Heart left ventricle (tissue), 16 donors: ENCODE measurements around the gene SLC35G6. TPM values are rescaled to one million over a fixed set of nuclear protein-coding genes. Genes with fewer than 3 reads are reported as not detected.
A peak's percentile ranks its signal among the peaks of the same experiment; 100 is the strongest.

Experiments
- ATAC-seq, 4 donors: fragments of 200-7000 bp; cut with Tn5 transposase; one replicate each; pipeline ENCODE4 v1.9.1; 2020 to 2022; ENCODE audit warnings: moderate library complexity in 4 of 4, mild to moderate bottlenecking in 3 of 4, moderate number of reproducible peaks in 1 of 4
- DNase-seq, 5 donors: peaks; one replicate each; pipeline ENCODE4 v3.0.0-alpha.2; 2020
- H3K27ac ChIP-seq, 12 donors: fragments of 200-600 bp; sonication (generic) in 4 of 12; one replicate each; pipeline versions ENCODE4 v1.5.0 to v1.8.0; 2016 to 2022; ENCODE audit warnings: mild to moderate bottlenecking in 2 of 12
- H3K27me3 ChIP-seq, 9 donors: fragments of 200-600 bp; sonication (generic) in 2 of 9; one replicate each; pipeline versions ENCODE4 v1.5.1 to v1.8.0; 2016 to 2022; ENCODE audit warnings: mild to moderate bottlenecking in 3 of 9
- H3K36me3 ChIP-seq, 9 donors: fragments of 200-600 bp; sonication (generic) in 2 of 9; one replicate each; pipeline versions ENCODE4 v1.5.0 to v1.8.0; 2018 to 2022; ENCODE audit warnings: mild to moderate bottlenecking in 2 of 9
- H3K4me1 ChIP-seq, 12 donors: fragments of 200-600 bp; sonication (generic) in 4 of 12; one replicate each; pipeline versions ENCODE4 v1.5.0 to v1.8.0; 2016 to 2022; ENCODE audit warnings: mild to moderate bottlenecking in 3 of 12
- H3K4me3 ChIP-seq, 12 donors: fragments of 200-600 bp; sonication (generic) in 4 of 12; one replicate each; pipeline versions ENCODE4 v1.5.0 to v1.8.0; 2017 to 2022; ENCODE audit warnings: mild to moderate bottlenecking in 9 of 12, moderate library complexity in 4 of 12
- H3K9me3 ChIP-seq, 12 donors: fragments of 200-600 bp; sonication (generic) in 4 of 12; one replicate each; pipeline versions ENCODE4 v1.5.0 to v1.8.0; 2016 to 2022; ENCODE audit warnings: mild to moderate bottlenecking in 1 of 12
- POLR2A ChIP-seq, 2 donors: fragments of 450-650 bp; IDR thresholded peaks; one replicate each; pipeline ENCODE4 v1.6.1; 2017; ENCODE audit warnings: antibody characterized with exemption in 2 of 2, mild to moderate bottlenecking in 2 of 2, moderate library complexity in 2 of 2
- WGBS, 4 donors: extraction: QIAGEN DNeasy Blood & Tissue Kit in 2 of 4; methylation state at CpG; one replicate each; pipeline versions ENCODE4 v1.1.5 to v1.1.7; 2013 to 2018; 5-methylcytosine and 5-hydroxymethylcytosine counted together
- intact Hi-C, 10 donors: fragments of 100-400 bp; cut with DNase I; formaldehyde crosslinking; loops; one replicate each; pipeline versions ENCODE4 v1.11.1 to v1.14.2; 2022
- polyA plus RNA-seq, 2 donors: library from polyadenylated mRNA; stranded (reverse); fragments of 200-250 nt; gene quantifications; one replicate each; pipeline ENCODE4 v1.2.3, GENCODE V29; 2013
- total RNA-seq, 9 donors: library from RNA; depleted of rRNA in 2 of 9; stranded (reverse); fragments of >200 nt in 2 of 9; fragmentation: NEBNext Ultra II Directional in 3 of 9; extraction: Animal tissue kit (Norgen Biotek cat#: 25700) in 3 of 9; gene quantifications; one replicate each; pipeline versions ENCODE4 v1.1.0 to v1.2.4, GENCODE V29; 2016 to 2023
- TF ChIP-seq, protein P1 (sequence below), 12 donors: fragments of 200-600 bp; sonication (generic) in 4 of 12; IDR thresholded peaks; one replicate each; pipeline versions ENCODE4 v1.5.0 to v1.8.0; 2018 to 2022; ENCODE audit warnings: antibody characterized with exemption in 12 of 12, mild to moderate bottlenecking in 5 of 12
- donor health status: ischemic (EF 13 %, LVEDD 7.1; RV severe dilation, severe dysfunction).
- donor health status: healthy with polysubstance abuse.
- donor health status: DM: no; HTN: yes; CAD: no.
- donor health status: DM: no; HTN: no; CAD: no.
- donor health status: ischemic (EF 25% LVEDD 6.9; RV normal size, moderate dysfunction).
- donor health status: ischemic (EF 25% LVEDD 5.7; RV mildly dilated, moderate dysfunction).
- donor health status: healthy.
- donor health status: DM: yes; HTN: yes; CAD: no.
- donor health status: ischemic (EF 35%, LVEDD 5.7; RV mildly dilated, moderate dysfunction).
- donor health status: nonischemic (EF 11% LVEDD 7.7; RV severe dilation, severe dysfunction).
- donor health status: DM: yes; HTN: yes; CAD: no.
- donor health status: PGD.
- donor health status: ischemic (EF 29% LVEDD 5.4; RV normal size, mild dysfunction).
- donor health status: nonischemic (EF 23%, LVEDD 6.1; RV moderate dilation, normal function).

SLC35G6 gene
- total and polyA plus RNA-seq, 11 donors, result 0.08 TPM; not detected in 10

DNA sequence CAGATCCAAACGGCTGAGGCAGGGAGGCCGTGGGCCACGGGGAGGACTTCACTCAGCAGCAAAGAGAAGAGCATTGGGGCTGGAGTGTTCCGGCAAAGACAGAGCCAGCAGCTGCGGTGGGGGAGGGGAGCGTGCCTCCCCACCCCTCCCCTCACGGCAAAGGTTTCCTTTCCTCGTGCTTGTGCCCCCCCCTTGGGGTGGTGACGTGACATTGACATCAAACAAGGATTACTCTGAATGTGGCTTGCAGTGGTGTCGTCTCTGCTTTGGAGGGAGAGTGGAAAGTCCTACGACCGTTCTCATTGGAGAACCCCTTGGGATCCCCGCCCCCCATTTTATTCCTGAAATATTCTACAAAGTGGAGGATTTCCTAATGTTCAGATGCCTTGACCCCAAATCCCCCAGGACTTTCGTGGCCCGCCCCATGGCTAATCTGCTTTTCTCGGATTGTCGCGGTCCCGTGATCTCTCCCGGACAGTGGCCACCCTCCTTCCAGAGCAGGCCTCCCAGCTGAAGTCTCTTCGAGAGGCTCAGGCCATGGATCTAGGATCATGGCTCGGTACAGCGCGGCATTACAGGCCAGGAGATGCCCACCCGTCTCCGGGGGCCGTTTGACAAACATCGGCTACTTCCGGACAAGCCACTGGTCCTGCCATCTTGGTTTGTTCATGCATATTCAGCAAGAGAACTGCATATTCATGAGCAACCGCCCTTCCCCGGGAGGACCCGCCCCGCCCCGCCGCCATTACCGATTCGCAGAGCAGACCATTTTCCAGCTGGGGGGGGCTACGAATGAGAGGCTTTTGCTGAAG is 2.2 kb downstream of the SLC35G6 start:
- peaks cover 8 to 71% (median 47%) of the 10 kb centered on the region in 12 donors for H3K4me1 ChIP-seq
- ATAC-seq (peak; percentile 72 to 82 (median 76)), DNase-seq (peak; percentile 94 to 97 (median 96))
- H3K27me3 ChIP-seq, result no peaks in the 10 kb centered on the region
- intact Hi-C loops, result loop anchor here in 7 of 10 donors (1.0 to 10.0 kb wide), 14 partner anchors 46 to 249 kb away; partner anchors contain the start of genes KCTD11 (in 4 of the 7), FGF11 (in 3 of the 7), TMEM102 (in 3 of the 7) and TMEM256 (in 3 of the 7)
- no peaks in the 10 kb centered on the region for H3K9me3 ChIP-seq
- peak overlapping the region; percentile 94 to 100 (median 100) for H3K27ac ChIP-seq
- 0 to 2% (median 1%) methylated on average over 27 to 38 of the region's 38 CpGs for WGBS, 4 donors
- H3K36me3 ChIP-seq, result no peaks in the 10 kb centered on the region
- H3K4me3 ChIP-seq, result peak overlapping the region; percentile 9 to 85 (median 72)
- TF ChIP-seq POLR2A (IDR thresholded peaks at IDR 0.05), result peak; percentile 33 to 48
- TF ChIP-seq, protein P1, sequence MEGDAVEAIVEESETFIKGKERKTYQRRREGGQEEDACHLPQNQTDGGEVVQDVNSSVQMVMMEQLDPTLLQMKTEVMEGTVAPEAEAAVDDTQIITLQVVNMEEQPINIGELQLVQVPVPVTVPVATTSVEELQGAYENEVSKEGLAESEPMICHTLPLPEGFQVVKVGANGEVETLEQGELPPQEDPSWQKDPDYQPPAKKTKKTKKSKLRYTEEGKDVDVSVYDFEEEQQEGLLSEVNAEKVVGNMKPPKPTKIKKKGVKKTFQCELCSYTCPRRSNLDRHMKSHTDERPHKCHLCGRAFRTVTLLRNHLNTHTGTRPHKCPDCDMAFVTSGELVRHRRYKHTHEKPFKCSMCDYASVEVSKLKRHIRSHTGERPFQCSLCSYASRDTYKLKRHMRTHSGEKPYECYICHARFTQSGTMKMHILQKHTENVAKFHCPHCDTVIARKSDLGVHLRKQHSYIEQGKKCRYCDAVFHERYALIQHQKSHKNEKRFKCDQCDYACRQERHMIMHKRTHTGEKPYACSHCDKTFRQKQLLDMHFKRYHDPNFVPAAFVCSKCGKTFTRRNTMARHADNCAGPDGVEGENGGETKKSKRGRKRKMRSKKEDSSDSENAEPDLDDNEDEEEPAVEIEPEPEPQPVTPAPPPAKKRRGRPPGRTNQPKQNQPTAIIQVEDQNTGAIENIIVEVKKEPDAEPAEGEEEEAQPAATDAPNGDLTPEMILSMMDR (IDR thresholded peaks at IDR 0.05), result no peak

DNA sequence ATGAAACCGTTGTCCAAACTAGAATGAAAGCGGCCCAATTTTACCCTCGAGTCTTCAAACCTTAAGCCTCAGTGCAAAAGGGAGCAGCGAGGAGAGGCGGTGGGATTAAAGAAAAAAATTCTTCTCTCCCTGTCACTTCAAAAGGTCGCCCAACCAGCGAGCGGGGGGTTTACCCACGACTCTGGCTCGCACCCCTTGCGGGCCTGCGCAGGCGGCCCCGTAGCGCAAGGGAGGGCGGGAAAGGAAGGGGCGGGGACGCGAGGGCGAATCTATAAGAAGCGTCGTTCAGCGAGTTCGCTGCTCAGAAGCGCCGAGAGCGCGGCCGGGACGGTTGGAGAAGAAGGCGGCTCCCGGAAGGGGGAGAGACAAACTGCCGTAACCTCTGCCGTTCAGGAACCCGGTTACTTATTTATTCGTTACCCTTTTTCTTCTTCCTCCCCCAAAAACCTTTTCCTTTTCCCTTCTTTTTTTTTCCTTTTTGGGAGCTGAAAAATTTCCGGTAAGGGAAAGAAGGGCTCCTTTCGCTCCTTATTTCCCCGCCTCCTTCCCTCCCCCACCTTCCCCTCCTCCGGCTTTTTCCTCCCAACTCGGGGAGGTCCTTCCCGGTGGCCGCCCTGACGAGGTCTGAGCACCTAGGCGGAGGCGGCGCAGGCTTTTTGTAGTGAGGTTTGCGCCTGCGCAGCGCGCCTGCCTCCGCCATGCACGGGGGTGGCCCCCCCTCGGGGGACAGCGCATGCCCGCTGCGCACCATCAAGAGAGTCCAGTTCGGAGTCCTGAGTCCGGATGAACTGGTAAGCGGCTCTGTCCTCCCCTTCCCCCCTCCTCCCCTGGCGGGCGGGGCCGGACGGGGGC is 3.0 kb downstream of the SLC35G6 start, which contains the start of gene POLR2A:
Gene POLR2A, plus strand, starts transcription at position 300 of the 852 bp plus-strand sequence.
- 0 to 1% (median 0%) methylated on average over 56 to 64 of the region's 64 CpGs for WGBS, 4 donors
- H3K27me3 ChIP-seq, result no peaks in the 10 kb centered on the region
- ATAC-seq (peak; percentile 84 to 90 (median 87)), DNase-seq (peak; percentile 98 to 99 (median 99))
- H3K36me3 ChIP-seq, result peaks cover 0 to 5% (median 0%) of the 10 kb centered on the region in 9 donors
- H3K27ac ChIP-seq, result peak within 1 kb of the TSS; percentile 94 to 100 (median 100)
- H3K4me1 ChIP-seq, result peaks cover 8 to 76% (median 55%) of the 10 kb centered on the region in 12 donors
- intact Hi-C loops, result loop anchor here in 7 of 10 donors (1.0 to 10.0 kb wide), 14 partner anchors 47 to 249 kb away; partner anchors contain the start of genes KCTD11 (in 4 of the 7), FGF11 (in 3 of the 7), TMEM102 (in 3 of the 7) and TMEM256 (in 3 of the 7)
- H3K9me3 ChIP-seq, result no peaks in the 10 kb centered on the region
- peak; percentile 99 to 100 for TF ChIP-seq POLR2A (IDR thresholded peaks at IDR 0.05)
- TF ChIP-seq, protein P1 (IDR thresholded peaks at IDR 0.05), result peak in 1 of 12 donors; percentile 4
- H3K4me3 ChIP-seq, result peak within 1 kb of the TSS; percentile 35 to 85 (median 72)

DNA sequence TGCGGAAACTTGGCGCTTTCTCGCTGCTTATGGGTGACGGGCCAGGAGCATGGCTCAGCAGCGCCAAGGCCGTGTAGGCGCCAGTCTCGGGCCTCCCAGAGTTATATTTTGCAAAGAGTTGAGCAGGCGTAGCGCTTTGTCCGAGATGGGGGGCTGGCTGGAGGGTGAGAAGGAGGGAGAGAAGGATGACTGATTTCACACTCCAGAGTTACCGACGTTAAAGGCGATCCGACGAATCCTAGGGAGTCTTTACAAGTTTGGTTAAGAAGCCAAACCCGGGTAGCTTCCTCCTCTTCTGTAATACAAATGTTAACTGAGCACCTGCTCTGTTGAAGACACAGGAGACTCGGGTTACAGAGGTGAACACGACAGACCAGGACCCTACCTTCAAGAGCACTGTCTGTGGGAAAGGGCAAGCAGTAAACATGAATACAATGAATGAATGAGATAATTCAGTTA is 3.7 kb downstream of the SLC35G6 start:
- intact Hi-C loops, result loop anchor here in 8 of 10 donors (1.0 to 10.0 kb wide), 14 partner anchors 48 to 250 kb away; partner anchors contain the start of genes FGF11 (in 4 of the 8), KCTD11 (in 4 of the 8), TMEM102 (in 4 of the 8) and TMEM256 (in 3 of the 8)
- no peak for DNase-seq
- H3K27me3 ChIP-seq, result no peaks in the 10 kb centered on the region
- H3K27ac ChIP-seq, result peak overlapping the region; percentile 20 to 100 (median 98)
- H3K4me1 ChIP-seq, result peaks cover 8 to 75% (median 60%) of the 10 kb centered on the region in 12 donors
- H3K9me3 ChIP-seq, result no peaks in the 10 kb centered on the region
- H3K36me3 ChIP-seq, result peaks cover 0 to 10% (median 0%) of the 10 kb centered on the region in 9 donors
- WGBS, 4 donors, result 0 to 1% (median 1%) methylated on average over 17 to 19 of the region's 19 CpGs
- H3K4me3 ChIP-seq, result peak overlapping the region; percentile 35 to 85 (median 72)
- no peak for TF ChIP-seq POLR2A (IDR thresholded peaks at IDR 0.05)
- TF ChIP-seq, protein P1 (IDR thresholded peaks at IDR 0.05), result peak in 4 of 12 donors; percentile 14 to 35 (median 34)
- ATAC-seq, result no peak
